ENCODE measurements around the gene TAF15.

TAF15 gene

GRCh38 chr17:35808962-35809854, at the start of gene TAF15:
Gene TAF15 (plus strand): TSS chr17:35809484. CDS start chr17:35809570, 86 bp downstream.
- H3K27me3 ChIP-seq (ENCODE audit: control insufficient read depth in 5 of 5, insufficient read depth in 4 of 5, low read length in 5 of 5), result no peaks in the 10 kb centered on the region
- peak within 1 kb of the TSS; percentile 84 to 97 (median 93) for H3K9ac ChIP-seq (ENCODE audit: low read length in 5 of 5)
- peaks cover 7 to 35% (median 31%) of the 10 kb centered on the region in 5 donors for H3K4me1 ChIP-seq (ENCODE audit: control insufficient read depth in 5 of 5, insufficient read depth in 5 of 5, low read length in 5 of 5)
- peak within 1 kb of the TSS; percentile 79 to 97 (median 93) for H3K4me3 ChIP-seq (ENCODE audit: low read depth in 1 of 5, low read length in 5 of 5)
- no peaks in the 10 kb centered on the region for H3K9me3 ChIP-seq (ENCODE audit: control insufficient read depth in 5 of 5, low read length in 5 of 5)
- no peaks in the 10 kb centered on the region for H3K36me3 ChIP-seq (ENCODE audit: control insufficient read depth in 5 of 5, insufficient read depth in 5 of 5, low read length in 5 of 5)
- peak within 1 kb of the TSS; percentile 90 for H3K27ac ChIP-seq (ENCODE audit: low read depth, low read length)

GRCh38 chr17:35760587-35760986, 48.7 kb upstream of the TAF15 start, which contains the start of gene C17orf50:
Gene C17orf50 (plus strand): TSS chr17:35760887. CDS start chr17:35760942, 55 bp downstream.
- H3K4me3 ChIP-seq (ENCODE audit: low read depth in 1 of 5, low read length in 5 of 5), result no peak within 1 kb of the TSS

DNA sequence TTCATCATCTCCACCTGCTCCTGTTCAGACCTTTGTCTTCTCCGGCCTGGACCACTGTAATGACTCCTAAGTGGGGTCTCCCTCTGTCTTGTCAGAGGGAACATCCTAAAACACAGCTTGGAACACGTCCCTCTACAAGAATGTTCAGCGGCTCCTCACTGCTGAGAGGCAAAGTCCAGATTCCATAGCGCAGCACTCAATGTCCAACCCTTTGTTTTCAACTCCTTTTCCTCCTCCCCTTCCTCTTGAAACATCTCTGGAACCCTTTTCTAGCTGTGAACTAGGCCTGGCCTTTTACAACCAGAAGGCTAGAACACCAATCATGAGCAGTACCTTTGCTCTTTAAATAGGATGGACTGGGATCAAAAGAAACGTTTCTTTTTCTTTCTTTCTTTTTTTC, 47.7 kb upstream of the TAF15 start:
- Histone ChIP-seq H3K27me3 (ENCODE audit: control insufficient read depth in 5 of 5, insufficient read depth in 4 of 5, low read length in 5 of 5) (peaks cover 0 to 3% (median 0%) of the 10 kb centered on the region in 5 donors), H3K27ac (ENCODE audit: low read depth, low read length) (no peak overlapping the region), H3K9ac (ENCODE audit: low read length in 5 of 5) (no peak overlapping the region)

More at GRCh38 chr17:35760587-35760986, 48.7 kb upstream of the TAF15 start, which contains the start of gene C17orf50:
- H3K27me3 ChIP-seq (ENCODE audit: control insufficient read depth in 5 of 5, insufficient read depth in 4 of 5, low read length in 5 of 5), result peaks cover 0 to 2% (median 0%) of the 10 kb centered on the region in 5 donors
- no peak within 1 kb of the TSS for H3K27ac ChIP-seq (ENCODE audit: low read depth, low read length)
- no peaks in the 10 kb centered on the region for H3K9me3 ChIP-seq (ENCODE audit: control insufficient read depth in 5 of 5, low read length in 5 of 5)
- H3K9ac ChIP-seq (ENCODE audit: low read length in 5 of 5), result no peak within 1 kb of the TSS
- peaks cover 2 to 19% (median 18%) of the 10 kb centered on the region in 5 donors for H3K4me1 ChIP-seq (ENCODE audit: control insufficient read depth in 5 of 5, insufficient read depth in 5 of 5, low read length in 5 of 5)
- H3K36me3 ChIP-seq (ENCODE audit: control insufficient read depth in 5 of 5, insufficient read depth in 5 of 5, low read length in 5 of 5), result no peaks in the 10 kb centered on the region

DNA sequence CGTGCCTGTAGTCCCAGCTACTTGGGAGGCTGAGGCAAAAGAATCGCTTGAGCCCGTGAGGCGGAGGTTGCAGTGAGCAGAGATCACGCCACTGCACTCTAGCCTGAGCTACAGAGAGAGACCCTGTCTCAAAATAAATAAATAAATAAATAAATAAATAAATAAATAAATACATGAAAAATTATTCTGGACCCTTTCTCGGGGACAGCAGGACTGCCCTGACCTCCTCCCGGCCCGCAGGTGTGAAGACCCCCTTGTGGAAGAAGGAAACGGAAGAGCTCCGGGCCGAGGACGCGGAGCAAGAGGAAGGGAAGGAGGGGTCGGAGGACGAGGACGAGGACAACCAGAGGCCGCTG, 45.5 kb upstream of the TAF15 start:
- peaks cover 2 to 30% (median 19%) of the 10 kb centered on the region in 5 donors for H3K4me1 ChIP-seq (ENCODE audit: control insufficient read depth in 5 of 5, insufficient read depth in 5 of 5, low read length in 5 of 5)
- H3K27ac ChIP-seq (ENCODE audit: low read depth, low read length), result no peak overlapping the region
- peaks cover 0 to 3% (median 0%) of the 10 kb centered on the region in 5 donors for H3K27me3 ChIP-seq (ENCODE audit: control insufficient read depth in 5 of 5, insufficient read depth in 4 of 5, low read length in 5 of 5)
- H3K36me3 ChIP-seq (ENCODE audit: control insufficient read depth in 5 of 5, insufficient read depth in 5 of 5, low read length in 5 of 5), result no peaks in the 10 kb centered on the region
- H3K4me3 ChIP-seq (ENCODE audit: low read depth in 1 of 5, low read length in 5 of 5), result peak overlapping the region in 4 of 5 donors; percentile 44 to 70 (median 62)
- peak overlapping the region in 1 of 5 donors; percentile 49 for H3K9ac ChIP-seq (ENCODE audit: low read length in 5 of 5)
- H3K9me3 ChIP-seq (ENCODE audit: control insufficient read depth in 5 of 5, low read length in 5 of 5), result no peaks in the 10 kb centered on the region

More for the DNA sequence above, 47.7 kb upstream of the TAF15 start:
- Histone ChIP-seq H3K4me1 (ENCODE audit: control insufficient read depth in 5 of 5, insufficient read depth in 5 of 5, low read length in 5 of 5) (peaks cover 2 to 21% (median 19%) of the 10 kb centered on the region in 5 donors), H3K36me3 (ENCODE audit: control insufficient read depth in 5 of 5, insufficient read depth in 5 of 5, low read length in 5 of 5) (no peaks in the 10 kb centered on the region), H3K9me3 (ENCODE audit: control insufficient read depth in 5 of 5, low read length in 5 of 5) (no peaks in the 10 kb centered on the region), H3K4me3 (ENCODE audit: low read depth in 1 of 5, low read length in 5 of 5) (no peak overlapping the region)

GRCh38 chr17:35764123-35764991, 44.9 kb upstream of the TAF15 start:
- no peaks in the 10 kb centered on the region for H3K36me3 ChIP-seq (ENCODE audit: control insufficient read depth in 5 of 5, insufficient read depth in 5 of 5, low read length in 5 of 5)
- H3K4me3 ChIP-seq (ENCODE audit: low read depth in 1 of 5, low read length in 5 of 5), result peak overlapping the region in 4 of 5 donors; percentile 50 to 70 (median 62)
- peaks cover 2 to 30% (median 19%) of the 10 kb centered on the region in 5 donors for H3K4me1 ChIP-seq (ENCODE audit: control insufficient read depth in 5 of 5, insufficient read depth in 5 of 5, low read length in 5 of 5)
- H3K27me3 ChIP-seq (ENCODE audit: control insufficient read depth in 5 of 5, insufficient read depth in 4 of 5, low read length in 5 of 5), result peaks cover 0 to 3% (median 0%) of the 10 kb centered on the region in 5 donors
- no peak overlapping the region for H3K27ac ChIP-seq (ENCODE audit: low read depth, low read length)
- no peaks in the 10 kb centered on the region for H3K9me3 ChIP-seq (ENCODE audit: control insufficient read depth in 5 of 5, low read length in 5 of 5)
- peak overlapping the region in 3 of 5 donors; percentile 12 to 49 (median 43) for H3K9ac ChIP-seq (ENCODE audit: low read length in 5 of 5)

DNA sequence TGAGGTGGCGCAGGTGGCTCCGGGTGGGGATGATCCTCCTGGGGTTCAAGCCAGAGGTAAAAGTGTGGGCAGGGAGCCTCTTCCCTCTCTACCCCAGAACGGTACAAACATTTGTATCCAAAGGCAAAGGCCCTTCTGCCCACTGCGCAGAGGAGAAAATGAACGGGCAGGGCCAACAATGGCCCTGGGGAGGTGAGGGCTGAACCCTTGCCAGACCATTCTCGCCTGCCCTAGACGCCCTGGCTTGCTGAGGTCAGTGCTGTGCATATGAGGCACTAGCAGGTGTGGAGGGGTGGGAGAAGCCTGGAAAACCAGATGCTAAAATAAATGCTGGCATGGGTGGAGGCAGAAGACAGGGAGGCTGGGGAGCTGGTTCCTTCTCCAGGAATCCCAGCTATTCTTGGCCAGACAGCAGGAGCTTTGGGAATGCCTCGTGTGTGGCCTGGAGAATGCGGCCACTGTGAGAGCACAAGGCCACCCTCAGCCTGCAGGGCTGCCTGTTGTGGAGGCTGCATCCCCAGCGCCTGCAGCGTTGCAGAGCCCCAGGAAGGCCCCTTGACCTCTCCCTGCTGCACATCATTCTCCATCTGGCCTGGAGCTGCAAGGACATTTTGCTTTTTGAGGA, 44.1 kb upstream of the TAF15 start:
- no peak overlapping the region for H3K27ac ChIP-seq (ENCODE audit: low read depth, low read length)
- no peaks in the 10 kb centered on the region for H3K36me3 ChIP-seq (ENCODE audit: control insufficient read depth in 5 of 5, insufficient read depth in 5 of 5, low read length in 5 of 5)
- no peaks in the 10 kb centered on the region for H3K9me3 ChIP-seq (ENCODE audit: control insufficient read depth in 5 of 5, low read length in 5 of 5)
- H3K9ac ChIP-seq (ENCODE audit: low read length in 5 of 5), result no peak overlapping the region
- no peak overlapping the region for H3K4me3 ChIP-seq (ENCODE audit: low read depth in 1 of 5, low read length in 5 of 5)
- H3K27me3 ChIP-seq (ENCODE audit: control insufficient read depth in 5 of 5, insufficient read depth in 4 of 5, low read length in 5 of 5), result peaks cover 0 to 3% (median 0%) of the 10 kb centered on the region in 5 donors
- peaks cover 2 to 30% (median 19%) of the 10 kb centered on the region in 5 donors for H3K4me1 ChIP-seq (ENCODE audit: control insufficient read depth in 5 of 5, insufficient read depth in 5 of 5, low read length in 5 of 5)

GRCh38 chr17:35765756-35766488, 43.4 kb upstream of the TAF15 start:
- H3K27me3 ChIP-seq (ENCODE audit: control insufficient read depth in 5 of 5, insufficient read depth in 4 of 5, low read length in 5 of 5), result peaks cover 0 to 3% (median 0%) of the 10 kb centered on the region in 5 donors
- no peak overlapping the region for H3K27ac ChIP-seq (ENCODE audit: low read depth, low read length)
- H3K4me3 ChIP-seq (ENCODE audit: low read depth in 1 of 5, low read length in 5 of 5), result no peak overlapping the region
- no peaks in the 10 kb centered on the region for H3K36me3 ChIP-seq (ENCODE audit: control insufficient read depth in 5 of 5, insufficient read depth in 5 of 5, low read length in 5 of 5)
- H3K4me1 ChIP-seq (ENCODE audit: control insufficient read depth in 5 of 5, insufficient read depth in 5 of 5, low read length in 5 of 5), result peaks cover 2 to 30% (median 19%) of the 10 kb centered on the region in 5 donors
- no peak overlapping the region for H3K9ac ChIP-seq (ENCODE audit: low read length in 5 of 5)
- no peaks in the 10 kb centered on the region for H3K9me3 ChIP-seq (ENCODE audit: control insufficient read depth in 5 of 5, low read length in 5 of 5)

DNA sequence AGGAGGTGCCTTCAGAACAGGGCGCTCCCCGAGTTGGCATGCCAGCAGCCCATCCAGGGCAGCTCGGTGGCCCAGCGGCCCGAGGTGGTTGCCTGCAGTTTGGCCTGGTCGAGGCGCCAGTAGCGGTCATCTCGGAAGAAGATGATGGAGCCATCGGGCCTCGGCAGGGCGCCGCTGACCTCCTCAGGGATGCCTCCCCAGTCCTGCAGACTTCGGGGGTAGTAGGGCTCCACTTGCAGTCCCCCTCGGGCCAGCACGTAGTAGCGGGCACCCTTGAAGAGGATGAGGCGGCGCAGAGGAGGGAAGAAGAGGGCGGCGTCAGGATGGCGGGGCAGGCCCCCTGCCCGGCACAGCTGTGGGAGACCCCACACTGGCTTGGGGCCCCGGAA, 42.8 kb upstream of the TAF15 start:
- peaks cover 0 to 3% (median 0%) of the 10 kb centered on the region in 5 donors for H3K27me3 ChIP-seq (ENCODE audit: control insufficient read depth in 5 of 5, insufficient read depth in 4 of 5, low read length in 5 of 5)
- H3K4me3 ChIP-seq (ENCODE audit: low read depth in 1 of 5, low read length in 5 of 5), result no peak overlapping the region

More for the DNA sequence above, 42.8 kb upstream of the TAF15 start:
- Histone ChIP-seq H3K9me3 (ENCODE audit: control insufficient read depth in 5 of 5, low read length in 5 of 5) (no peaks in the 10 kb centered on the region), H3K27ac (ENCODE audit: low read depth, low read length) (no peak overlapping the region), H3K36me3 (ENCODE audit: control insufficient read depth in 5 of 5, insufficient read depth in 5 of 5, low read length in 5 of 5) (no peaks in the 10 kb centered on the region), H3K9ac (ENCODE audit: low read length in 5 of 5) (no peak overlapping the region), H3K4me1 (ENCODE audit: control insufficient read depth in 5 of 5, insufficient read depth in 5 of 5, low read length in 5 of 5) (peaks cover 2 to 30% (median 19%) of the 10 kb centered on the region in 5 donors)

Measured in subcutaneous abdominal adipose tissue (tissue), 5 donors.